HG03025 (cell line): ENCODE data around the gene NECAP2.
"Not testable (repeated sequence)": the region's sequence is repeated elsewhere in the genome, so short reads cannot be mapped to it uniquely, and the experiment has no call there.

Experiments used
- ATAC-seq: cut with Tn5 transposase; IDR thresholded peaks from one replicate; pipeline ENCODE4 v1.9.1; 2021; ENCODE audit warnings: mild to moderate bottlenecking, moderate library complexity; ENCODE audit not compliant: unreplicated experiment, low FRiP score

NECAP2 gene

DNA sequence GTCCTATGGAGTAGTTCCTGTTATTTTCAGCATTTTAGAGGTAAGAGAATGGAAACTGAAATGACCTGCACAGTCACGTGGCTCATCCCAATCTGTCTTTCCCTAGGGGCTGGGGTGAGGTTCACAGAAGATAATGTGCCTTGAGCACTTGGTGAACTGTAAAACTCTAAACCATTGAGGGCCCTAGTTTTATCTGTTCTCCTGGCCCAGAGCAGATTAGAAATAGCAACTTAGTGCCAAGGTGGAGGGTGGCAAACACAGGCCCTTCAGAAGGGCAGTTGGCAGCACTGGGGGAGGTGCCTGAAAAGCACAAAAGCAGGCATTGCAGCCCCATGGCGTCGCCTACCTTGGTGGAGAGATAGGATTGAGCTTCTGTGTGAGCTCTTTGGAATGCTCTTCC is 14.4 kb downstream of the NECAP2 start:
- not testable (repeated sequence) for ATAC-seq

GRCh38 chr1:16456151-16456550 is 15.6 kb downstream of the NECAP2 start:
- ATAC-seq, result not testable (repeated sequence)

DNA sequence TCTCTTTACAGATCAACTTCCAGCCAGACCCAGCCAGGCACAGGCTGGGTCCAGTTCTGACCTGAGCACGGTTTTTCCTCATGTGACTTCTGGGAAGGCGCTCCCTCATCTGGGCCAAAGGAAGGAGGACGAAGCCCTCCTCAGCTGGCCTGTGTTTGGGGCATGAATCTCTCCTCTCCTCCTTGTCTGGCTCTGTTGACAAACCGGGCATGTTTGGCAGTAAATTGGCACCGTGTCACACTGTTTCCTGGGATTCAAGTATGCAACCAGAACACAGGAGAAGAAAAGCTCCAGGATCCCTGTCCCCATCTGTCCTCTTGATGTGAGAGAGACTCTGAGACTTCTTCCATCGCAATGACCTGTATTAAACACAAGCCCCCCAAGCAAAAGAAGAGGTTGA is 18.3 kb downstream of the NECAP2 start:
- no peak for ATAC-seq

- no peak for ATAC-seq
Measured at GRCh38 chr1:16459352-16459925, 18.9 kb downstream of the NECAP2 start.

- no peak for ATAC-seq
Measured at GRCh38 chr1:16461681-16462080, 21.2 kb downstream of the NECAP2 start.

DNA sequence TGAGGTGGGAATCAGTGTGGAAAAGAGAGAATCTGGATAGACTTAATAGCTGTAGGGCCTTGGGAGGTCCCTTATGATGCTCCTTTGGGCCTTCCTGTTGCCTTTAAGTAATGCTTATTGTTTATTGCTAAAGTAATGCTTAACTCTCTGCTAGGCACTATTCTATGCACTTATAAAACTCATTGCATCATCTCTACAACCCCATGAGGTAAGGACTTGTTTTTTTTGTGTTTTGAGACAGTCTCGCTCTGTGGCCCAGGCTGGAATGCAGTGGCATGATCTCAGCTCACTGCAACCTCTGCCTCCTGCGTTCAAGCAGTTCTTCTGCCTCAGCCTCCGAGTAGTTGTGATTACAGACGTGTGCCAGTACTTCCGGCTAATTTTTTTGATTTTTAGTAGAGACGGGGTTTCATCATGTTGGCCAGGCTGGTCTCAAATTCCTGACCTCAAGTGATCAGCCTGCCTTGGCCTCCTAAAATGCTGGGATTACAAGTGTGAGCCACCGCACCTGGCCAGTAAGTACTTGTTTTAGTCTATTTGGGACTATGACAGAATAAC is 22.3 kb downstream of the NECAP2 start:
- ATAC-seq, result no peak

DNA sequence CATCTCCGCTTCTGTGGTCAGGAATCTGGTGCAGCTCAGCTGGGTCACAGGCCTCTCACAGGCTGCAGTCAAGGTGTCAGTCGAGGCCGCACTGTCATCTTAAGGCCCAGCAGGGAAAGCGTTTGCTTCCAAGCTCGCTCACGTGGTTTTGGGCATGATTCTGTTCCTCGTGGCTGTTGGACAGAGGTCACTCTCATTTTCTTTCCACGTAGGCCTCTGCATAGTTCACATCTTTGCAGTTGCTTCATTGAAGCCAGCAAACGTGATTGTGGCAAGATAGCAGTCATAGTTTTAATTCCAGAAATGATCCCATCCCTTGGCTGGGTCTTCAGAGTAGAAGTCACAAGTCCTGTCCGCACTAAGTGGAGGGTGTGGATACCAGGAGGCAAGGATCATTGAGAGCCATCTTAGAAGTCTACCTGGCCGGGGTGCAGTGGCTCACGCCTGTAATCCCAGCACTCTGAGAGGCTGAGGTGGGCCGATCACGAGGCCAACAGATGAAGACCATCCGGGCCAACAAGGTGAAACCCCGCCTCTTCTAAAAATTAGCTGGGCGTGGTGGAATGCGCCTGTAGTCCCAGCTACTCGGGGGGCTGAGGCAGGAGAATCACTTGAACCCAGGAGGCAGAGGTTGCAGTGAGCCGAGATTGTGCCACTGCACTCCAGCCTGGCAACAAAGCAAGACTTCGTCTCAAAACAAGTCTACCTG is 24.5 kb downstream of the NECAP2 start:
- no peak for ATAC-seq

DNA sequence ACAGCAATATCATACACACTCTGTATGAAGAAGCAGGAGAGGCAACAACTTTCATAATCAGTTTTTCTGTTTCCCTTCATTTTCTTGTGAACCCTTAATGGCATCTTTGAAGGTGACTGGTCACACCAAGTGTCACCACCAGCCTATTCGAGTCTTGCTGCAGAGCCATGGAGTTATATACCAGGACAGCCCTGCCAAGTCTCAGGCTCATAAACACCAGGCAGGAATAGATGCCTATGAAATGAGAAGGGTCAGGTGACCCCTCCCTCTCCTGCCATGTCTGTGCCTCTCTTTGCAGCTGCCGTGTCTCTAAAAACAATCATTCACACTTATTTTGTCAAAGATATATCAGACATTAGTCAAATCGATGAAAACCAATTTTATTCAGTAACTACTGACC is 28.0 kb downstream of the NECAP2 start:
- no peak for ATAC-seq

DNA sequence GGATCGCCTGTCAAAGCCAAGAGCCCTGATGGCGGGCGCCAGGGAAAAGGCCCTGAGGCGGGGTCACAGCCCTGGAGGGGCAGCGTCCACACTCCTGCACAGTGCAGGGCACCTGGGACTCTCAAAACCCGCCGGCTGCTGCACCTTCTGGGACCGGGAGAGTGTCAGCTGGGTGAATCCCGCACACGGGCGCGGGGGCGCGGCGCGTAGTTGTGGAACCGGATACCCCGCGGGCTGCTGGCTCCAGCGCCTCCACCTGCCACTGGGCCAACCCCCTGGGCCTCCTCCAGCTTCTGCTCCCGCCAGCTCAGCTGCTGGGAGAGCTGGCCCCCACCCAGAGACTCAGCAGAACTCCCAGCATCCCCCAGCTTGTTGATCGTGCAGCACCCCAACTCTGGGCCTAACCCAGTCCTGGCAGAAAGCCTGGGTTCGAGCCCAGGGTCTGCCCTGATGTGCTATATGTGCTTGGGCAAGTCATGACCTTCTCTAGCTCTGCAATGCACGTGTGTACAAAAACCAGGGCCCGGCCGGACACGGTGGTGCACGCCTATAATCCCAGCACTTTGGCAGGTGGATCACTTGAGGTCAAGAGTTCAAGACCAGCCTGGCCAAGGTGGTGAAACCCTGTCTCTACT is 33.8 kb downstream of the NECAP2 start:
- no peak for ATAC-seq

DNA sequence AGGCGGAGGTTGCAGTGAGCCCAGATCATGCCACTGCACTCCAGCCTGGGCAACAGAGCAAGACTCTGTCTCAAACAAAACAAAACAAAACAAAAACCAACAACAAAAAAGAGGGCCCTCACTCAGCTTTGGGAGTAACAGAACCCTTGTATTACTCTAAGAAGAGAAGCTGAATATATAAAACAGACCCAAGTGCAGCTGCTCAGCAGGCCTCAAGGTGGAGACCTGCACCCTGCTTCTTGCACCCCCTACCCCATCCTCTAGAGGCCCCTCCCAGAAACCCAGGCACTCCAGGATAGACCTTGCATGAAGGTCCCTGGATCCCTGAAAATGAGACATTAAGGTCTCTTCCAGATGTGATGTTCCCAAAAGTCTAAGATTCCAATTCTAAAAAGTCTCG is 34.4 kb downstream of the NECAP2 start:
- not testable (repeated sequence) for ATAC-seq

GRCh38 chr1:16475771-16476770 is 35.5 kb downstream of the NECAP2 start:
- not testable (repeated sequence) for ATAC-seq

- ATAC-seq, result no peak
Measured at GRCh38 chr1:16478091-16478490, 37.6 kb downstream of the NECAP2 start.

GRCh38 chr1:16483146-16483545 is 42.6 kb downstream of the NECAP2 start:
- ATAC-seq, result not testable (repeated sequence)

- not testable (repeated sequence) for ATAC-seq
Measured at GRCh38 chr1:16483639-16484500, 43.3 kb downstream of the NECAP2 start.

DNA sequence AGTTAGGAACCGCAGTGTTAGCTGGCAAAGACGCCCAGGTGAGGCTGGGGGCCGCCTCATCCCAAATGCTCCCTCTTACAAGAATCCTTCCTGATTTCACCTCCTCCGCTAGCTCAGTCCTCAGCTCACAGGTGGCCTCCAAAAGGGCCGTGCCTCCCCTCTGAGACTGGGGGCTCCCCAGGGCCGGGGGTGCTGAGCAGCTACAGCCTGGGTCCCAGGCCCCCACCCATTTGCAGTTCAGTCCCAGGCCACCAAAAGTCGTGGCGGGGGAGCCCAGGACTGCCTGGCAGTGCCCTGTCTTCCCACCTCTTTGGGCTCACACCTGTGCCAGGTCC is 43.9 kb downstream of the NECAP2 start:
- ATAC-seq, result no peak

DNA sequence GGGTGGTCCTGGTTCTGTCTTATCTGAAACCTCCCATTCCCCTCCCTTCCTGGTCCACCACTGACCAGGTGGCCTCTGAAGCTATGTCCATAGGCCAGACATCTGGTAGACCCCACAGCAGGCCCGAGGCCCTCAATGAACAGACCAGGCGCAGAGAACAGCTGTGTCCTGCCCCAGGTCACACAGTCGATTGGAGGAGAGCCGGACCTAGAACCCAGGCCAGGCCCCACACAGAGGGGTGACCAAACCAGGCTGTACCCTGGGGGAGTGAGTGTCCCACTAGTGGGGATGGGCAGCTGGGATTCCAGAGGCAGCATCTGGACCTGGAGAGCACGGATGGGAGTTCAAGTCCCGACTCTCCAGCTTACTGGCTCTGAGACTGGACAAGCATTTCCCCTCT is 44.4 kb downstream of the NECAP2 start:
- ATAC-seq, result no peak

- not testable (repeated sequence) for ATAC-seq
Measured at GRCh38 chr1:16486316-16486715, 45.8 kb downstream of the NECAP2 start.

DNA sequence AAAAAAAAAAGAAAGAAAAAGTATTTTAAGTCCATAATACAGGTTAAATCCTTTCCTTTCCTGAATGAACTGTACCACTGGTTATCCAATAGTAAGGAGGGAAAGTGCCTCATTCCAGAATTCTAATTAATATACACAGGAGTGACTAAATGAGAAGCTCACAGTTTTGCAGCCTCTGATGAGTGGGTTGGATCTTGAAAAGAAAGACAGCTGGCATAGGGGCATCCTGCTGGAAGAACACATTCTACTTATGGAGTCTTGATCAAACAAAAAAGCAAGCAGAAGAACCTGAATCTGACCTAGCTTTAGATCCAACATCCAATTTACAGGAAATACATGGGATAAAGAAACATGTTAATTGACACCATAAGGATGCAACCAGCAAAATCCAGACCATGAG is 46.5 kb downstream of the NECAP2 start:
- not testable (repeated sequence) for ATAC-seq

DNA sequence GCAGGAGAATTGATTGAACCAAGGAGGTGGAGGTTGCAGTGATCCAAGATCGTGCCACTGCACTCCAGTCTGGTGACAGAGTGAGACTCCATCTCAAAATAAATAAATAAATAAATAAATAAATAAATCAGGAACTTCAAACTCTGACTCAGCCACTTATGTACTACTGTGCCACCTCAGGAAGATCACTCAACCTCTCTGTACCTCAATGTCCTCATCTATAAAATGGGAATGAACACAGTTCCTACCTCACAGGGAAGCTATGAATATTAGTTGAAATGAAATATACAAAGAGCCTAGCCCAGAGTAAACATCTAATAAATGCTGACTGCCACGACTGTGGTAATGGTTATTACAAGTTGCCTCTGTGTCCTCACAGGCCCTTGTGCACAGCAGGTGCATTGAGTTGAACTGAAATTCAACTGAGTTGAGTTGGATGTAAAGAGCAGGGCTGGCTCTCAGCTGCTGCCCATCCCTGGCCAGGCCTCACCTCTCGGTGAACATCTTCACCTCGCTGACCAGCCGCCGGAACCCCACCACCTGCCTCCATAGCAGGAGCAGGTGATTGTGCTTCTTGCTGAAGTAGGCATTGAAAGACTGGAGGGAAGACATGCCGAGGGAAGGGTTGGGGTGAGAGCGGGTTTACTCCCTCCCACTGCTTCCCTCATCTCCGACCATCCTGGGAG is 48.8 kb downstream of the NECAP2 start:
- ATAC-seq, result not testable (repeated sequence)
